ENCODE measurements around the gene LSS.

Gene LSS

DNA sequence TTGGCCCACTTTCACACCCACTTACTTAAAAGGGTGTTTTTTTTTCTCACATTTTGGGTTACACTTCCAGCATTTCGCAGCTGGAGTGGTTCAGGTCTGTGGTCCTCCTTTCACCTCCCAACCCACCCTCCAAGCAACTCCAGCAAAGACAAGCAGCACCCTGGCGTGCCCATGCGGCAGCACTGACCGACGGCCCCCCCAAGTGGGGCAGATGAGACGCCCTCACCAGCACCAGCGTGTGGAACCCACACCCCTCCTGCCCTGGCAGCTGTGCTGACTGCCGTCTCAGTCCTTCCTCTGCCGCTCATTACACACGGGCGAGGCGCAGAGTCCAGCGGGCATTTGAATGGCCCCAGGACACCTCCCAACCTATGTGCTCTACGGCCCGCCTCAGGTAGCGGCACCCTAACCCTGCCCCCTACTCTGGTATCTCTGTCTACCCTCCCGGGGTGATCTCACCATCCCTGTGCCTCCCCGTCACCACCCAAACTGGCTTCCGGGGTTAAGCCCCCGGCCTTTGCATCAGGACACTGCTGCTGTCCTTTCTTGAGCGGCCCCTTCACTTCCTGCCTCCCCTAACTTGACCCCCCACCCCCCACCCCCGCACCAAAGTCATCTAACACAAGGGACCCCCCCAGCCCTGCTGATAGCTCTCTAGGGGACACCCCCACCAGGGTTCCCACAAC is 10.9 kb downstream of the LSS start:
- DNase-seq: no peak

DNA sequence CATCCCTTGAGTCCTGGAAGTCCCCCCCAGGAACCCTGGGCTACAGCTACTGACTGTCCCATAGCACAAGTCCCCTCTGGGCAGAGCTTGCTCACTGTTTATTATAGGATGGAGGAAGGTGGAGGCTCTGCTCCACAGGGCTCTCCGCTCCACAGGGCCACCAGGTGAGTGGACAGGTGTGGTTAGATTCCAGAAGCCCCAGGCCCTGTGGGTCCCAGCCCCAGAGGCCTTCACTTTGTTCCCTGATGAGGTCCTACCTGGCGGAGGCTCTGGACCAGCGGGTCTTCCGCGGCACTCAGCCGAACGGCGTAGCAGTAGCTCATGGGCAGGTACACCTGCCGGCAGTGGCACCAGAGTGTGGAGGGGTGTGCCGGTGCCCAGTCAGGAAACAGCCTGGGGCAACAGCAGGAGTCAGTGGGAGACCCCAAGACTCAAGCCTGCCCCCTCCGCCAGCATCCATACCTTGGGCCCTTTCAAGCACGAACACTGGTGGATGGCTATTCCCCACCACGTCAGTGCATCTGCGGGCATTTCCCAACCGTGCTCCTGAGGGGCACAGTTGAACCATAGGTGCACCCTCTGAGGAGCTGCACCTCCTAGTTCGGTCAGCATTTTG is 12.3 kb downstream of the LSS start:
- DNase-seq: no peak

DNA sequence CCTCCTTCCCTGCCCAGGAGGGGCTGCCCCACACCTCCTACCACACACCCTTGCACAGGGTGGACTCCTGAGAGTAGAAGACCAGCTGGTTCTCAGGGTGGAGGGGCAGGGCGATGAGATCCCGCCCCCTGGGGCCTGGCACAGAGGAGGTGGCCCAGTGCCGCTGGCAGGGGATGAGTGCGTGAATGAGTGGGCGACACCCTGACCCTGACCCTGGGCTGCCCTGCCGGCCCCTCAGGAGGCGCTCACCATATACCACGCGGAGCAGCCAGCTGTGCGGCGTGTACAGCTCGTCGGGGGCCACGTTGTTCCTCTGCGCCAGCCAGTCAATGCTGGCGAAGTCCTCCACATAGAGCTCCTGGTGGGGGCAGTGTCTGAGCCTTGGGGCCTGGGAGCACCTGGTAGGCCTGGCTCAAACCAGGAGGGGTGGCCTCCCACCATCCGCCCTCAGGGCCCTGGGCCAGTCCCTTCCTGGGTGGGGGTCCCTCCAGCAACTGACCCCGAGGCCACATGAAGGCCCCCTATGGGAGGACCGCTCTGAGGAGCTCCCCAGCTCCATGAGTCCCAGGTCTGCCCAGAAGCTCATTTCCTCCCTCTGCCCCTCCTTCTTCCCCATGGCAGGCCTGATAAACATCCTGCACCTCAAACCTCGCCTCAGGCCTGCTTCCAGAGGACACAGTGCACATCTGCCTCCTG is 13.0 kb downstream of the LSS start:
- DNase-seq: no peak

DNA sequence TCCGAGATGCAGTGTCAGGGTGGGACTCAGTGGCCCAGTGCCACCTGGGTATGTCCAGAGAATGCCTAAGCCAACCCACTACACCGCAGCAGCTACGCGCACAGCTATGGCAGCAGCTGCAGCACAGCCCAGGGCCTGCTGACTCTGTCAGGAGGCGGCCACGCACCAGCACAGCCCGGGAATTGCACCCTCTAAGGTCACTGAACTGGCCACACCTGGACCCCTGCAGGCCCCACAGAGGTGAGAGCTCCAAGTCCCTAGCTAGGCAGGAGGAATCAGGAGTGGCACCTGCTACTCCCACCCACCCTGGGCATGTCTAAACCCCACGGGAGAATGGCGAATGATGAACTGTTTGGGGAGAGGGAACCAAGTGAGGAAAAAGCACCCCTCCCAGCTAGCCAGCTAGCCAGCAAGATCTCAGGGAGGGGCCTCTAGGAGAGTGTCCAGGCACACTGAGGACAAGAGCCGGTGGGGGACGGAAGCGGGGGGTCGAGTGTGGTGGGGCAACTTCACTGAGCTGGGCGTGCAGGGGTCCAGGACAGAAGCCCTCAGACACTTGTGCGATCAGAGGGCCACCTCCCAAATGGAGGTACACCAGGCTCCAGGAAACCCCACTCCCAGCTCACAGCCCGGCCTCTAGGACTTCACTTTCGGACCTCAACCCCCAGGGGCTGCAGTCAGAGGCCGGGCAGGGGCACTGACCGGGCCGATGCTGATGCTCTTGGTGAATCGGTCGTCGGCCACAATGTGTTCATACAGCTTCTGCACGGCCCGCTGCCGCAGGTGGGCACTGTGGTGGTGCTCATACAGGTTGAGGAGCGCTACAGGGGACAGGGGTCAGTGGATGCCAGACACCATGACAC is 13.9 kb downstream of the LSS start:
- no peak for DNase-seq

DNA sequence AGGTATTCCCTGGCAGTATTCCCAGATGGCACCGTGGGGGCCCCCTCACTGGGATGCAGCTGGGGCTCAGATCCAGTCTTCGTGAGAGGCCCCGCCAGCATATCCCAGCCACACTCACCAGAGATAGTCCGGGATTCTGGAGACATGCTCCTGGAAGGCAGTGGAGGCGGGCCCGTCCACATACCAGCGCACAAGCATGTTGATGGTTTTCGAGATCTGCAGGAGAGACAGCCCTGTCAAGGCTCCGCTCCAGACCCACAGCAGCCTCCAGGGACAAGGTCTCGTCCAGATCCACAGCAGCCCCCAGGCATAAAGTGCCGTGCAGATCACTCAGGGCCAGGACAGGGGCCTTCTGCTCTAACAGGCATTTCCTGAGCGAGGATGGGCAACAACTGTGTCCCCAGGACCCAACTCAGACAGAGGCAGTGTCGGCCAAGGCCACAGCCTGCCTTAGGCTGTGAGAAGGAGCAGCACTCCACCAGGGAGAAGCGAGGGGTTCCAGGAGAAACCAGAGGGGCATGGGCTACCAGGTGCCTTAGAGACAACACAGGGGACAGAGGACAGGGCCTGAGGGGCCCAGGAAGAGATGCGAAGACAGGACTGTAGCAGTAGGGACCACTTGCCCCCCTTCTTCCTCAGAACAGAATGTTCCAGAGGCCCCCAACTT is 14.8 kb downstream of the LSS start:
- DNase-seq: no peak

DNA sequence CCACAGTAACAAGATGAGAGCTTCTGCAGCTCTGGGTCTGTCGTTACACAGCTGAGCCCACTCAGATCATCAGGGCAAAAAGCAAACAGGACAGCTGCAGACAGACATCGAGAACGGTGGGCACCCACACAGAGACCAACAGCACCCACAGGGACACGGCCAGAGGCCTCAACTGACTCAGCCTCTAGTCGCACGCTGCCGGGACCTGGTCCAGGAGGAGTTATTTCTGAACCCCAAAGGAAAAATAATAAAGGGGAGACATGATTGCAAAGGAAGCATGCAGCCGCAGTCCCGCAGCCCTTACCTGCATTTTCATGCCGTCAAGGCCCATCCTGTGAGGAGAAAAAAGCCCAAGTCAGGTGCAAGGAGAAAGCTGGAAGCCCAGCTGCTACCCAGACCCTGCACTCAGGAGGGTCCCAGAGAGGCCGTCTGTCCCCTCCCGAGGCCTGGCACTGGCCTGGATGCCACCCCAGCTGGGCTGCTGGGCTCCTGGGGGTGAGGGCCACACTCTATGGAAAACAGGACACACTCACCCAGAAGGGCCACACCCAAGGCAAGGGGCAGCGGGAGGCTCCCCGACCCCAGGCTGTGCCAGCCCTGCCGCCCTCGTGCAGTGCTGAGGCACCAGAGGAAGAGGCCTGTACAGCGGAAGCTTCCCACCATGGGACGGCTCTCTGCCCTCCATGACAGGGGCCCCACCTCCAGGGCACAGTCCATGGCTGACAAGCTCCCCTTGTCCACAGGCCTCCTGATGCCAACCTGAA is 15.7 kb downstream of the LSS start:
- no peak for DNase-seq

DNA sequence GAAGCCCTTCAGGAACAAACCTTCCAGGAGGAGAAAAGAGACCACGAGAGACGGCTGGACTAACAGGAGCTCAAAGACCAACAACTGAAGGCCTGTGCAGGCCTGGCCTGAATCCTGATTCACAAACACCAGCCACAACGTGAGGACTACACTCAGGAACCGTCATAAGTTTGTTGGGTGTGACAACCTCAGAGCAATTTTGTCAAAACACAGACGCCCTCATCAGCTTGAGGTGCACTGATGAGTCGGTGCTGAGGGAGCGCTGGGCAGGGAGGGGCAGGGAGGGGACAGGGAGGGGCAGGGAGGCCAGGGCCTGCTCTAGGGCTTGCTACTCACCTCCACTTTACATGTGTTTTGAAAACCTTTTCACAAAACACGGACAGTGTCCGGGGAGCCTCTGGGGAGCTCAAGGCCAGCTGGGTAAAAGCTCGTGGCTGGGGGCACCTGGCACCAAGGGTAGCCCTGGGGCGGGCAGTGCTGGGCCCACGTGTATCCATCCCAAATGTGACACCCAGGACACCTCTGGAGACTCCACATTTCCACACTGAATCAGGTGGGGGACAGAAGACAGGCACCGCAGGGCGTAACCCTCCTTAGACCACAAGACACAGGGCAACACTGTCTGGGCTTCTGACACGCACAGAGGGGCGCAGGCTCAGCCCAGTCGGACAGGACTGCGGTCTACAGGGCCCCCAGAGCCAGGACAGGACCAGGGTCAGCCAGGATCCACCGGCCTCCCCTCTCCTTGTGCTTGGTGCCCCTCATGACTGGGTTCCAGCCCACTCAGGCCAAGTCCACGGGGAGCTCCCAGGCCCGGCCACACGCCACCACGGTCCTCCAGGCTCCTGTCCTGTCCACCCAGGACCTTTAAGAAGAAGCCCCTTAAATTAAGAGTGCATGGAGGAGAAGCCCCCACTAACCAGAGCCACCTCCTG is 16.5 kb downstream of the LSS start:
- no peak for DNase-seq

DNA sequence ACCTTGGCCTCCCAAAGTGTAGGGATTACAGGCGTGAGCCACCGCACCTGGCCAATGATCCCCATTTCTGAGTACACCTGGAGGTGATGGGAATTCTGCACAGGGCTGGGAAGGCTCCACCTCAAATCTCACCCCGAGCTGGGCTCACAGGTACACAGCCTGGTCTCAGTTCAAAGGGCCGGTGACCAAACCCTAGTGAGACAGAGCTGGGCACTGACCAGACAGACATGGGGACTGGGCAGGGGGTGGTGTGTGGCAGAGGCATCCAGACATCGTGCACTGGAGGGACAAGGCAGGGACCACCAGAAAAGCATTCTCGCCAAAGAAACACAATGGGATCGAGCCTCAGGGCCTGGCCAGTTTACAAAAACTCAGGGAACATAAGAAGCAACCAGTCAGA is 17.2 kb downstream of the LSS start:
- DNase-seq: no peak

DNA sequence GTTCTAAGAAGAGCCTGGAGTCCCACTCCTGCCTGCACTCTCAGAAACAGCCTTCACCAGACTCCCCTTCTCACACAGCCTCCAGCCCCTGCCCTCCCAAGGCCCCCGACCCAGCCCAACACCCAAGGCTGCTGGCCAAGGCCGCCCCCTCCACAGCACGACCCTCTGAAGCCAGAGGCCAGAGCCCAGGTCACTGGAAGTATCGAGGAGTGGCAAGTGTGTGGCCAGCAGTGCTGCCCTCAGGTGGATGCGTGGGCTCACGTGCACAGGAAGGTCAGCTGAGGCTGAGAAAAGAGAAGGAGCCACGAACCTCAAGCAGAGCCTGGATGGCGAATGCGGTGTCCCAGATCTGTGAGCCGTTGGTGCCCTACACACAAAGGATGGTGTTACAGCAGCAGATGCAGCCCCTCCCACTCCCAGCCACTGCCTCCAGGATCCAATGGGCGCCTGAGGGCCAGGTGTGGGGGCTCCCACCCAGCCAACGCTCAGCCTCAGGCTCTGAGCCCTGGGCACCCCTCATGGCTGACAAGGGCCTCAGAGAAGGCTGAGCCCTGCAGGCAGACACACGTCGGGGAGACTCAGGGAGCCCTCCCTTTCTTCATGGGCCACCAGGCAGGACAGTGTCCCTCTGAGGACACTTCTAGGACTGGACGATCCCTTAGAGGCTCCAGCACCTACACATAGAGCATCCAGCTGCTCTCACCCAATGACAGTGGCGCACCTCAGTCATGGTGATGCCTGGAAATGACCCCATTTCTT is 18.0 kb downstream of the LSS start:
- DNase-seq: no peak

DNA sequence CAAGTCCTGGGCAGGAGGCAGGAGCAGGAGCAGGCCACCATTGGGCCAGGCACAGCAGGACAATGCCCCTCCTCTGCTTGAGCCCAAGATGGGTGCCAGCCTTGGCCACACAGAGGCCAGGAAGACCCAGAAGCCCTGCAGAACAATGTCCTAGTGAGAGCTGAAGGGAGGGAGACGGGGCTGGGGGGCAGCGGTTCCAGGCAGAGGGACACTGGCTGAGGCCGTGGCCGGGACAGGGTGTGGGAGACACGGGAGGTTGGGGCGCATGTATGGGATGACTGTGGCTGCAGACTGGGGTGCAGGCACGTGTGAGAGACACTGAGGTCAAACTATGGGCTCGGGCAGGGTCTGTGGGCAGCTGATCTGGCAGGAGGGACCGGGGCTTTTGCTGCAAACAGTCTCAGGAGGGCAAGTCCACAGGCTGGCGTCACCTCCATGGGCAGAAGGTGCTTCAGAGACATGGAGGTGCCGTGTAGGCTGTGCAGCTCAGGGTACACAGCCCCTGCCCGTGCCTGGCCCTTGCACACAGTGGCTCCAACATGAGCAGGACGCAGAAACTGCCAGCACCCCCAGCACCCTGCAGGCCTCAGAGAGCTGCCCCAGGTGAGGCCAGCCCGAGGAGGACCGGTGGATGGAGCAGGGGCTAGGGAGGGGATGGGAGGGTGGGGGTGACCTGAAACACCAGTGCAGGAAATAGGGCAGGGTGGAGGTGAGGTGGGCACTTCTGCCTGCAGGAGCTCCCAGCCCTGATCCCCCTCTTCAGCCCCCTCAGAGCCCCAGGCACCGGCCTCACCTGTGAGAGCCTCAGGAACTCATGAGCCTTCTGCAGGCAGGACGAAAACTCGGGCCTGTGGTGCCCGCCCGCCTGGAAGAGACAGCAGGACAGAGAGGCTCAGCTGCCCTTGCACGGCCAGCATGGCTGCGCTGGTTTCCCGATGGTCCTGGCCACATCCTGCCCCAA is 19.5 kb downstream of the LSS start:
- no peak for DNase-seq

DNA sequence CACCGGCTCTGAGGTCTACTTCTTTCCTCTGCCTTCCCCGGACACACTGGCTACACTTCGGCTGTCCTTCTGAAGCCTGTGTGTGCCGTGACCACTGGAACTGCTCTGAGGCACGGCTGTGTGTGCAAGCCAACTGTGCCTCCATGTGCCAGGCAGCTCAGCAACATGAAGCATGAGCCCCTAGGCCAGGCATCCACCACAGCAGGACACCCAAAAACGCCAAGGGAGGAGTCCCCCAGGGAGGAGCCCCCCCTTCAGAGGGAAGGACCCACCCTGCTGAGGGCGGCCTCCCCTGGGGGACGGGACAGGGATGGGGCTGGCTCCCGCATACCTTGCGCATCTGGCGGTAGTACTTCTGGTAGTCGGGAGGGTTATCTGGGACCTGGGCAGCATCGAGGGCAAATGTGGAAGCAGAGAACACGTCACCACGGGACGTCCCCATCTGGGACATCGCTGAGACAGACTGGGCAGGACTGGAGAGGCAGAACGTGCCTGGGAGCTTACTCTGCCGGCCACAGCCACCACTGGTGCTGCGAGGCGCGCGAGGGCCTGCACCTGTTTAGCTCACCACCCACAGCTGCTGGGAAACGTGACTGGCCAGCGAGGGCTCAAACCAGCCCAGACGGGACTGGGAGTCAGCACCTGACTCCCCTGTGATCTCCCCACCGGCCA is 20.5 kb downstream of the LSS start:
- DNase-seq: no peak

DNA sequence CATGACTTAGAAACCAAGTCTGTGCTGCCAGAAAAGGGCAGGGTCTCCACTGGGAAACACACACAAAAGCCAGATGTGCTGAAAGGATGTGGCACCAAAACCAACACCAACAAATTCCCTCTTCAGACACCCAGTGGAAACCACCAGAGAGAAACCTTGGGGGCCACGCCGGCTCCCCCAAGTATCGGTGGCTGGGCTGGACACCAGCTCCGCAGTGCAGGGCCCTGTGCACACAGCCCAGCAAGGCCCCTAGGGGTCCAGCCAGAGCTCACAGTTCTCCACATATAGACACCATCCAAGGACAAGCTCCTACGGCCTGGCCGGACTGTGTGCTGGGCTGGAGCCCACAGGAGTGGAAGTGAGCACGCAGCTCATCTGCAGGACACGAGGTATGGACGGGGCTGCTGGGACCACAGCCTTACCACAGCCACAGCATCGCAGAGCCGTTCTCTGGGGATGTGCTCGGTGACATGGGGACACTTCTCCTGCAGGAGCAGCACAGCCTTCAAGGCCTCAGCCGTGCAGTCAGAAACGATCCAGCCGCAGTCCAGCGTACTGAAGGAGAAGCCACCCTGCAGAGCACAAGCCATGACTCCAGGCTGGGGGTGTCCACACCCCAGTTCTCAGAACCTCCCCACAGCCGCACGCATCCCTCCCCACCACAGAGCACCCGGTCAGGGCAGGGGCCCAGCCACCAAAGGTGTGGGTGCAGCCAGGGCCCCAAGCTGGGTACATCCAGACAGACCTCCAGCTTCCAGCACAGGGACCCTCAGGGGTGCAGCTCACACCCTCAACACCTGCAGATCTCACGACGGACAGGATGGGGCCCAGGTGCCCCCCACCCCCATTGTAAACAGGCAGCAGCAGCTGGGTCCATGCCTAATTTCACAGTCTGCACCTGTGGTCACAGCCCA is 21.3 kb downstream of the LSS start:
- no peak for DNase-seq

DNA sequence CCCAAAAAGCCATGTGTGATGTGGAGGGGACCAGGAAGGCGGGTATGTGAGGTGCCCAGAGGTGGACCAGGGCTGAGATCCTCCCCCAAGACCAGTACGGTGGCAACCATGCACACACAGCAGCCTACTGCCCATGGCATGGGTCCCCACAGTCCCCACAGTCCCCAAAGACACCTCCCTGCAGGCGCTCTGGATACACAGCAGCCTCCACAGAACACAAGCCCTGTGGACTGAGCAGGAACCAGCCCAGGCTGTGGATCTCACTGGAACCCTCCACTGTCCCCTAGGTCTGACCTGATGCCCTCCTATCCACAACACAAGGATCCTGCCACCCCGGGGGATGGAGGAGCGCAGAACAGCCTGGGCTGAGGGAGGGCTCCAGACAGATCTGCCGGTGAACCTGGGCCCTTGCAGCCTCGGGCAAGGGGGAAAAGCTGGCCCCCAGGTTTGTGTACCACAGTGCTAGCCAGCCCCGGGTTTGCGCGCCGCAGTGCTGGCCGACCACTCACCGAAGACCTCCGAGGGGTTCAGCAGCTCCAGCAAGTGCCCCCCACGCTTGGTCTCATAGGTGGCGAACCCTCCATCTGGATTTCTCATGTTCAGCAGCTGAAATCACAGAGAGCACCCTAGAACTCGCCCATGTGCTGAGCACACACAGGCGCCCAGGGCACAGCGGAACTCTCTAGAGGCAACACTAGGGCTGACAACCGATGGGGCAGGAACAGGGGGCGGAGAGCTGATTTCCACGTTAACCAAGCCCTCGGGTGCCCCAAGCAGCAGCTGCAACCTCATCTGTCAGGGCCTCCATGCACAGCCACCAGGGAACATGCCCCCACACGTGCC is 22.2 kb downstream of the LSS start:
- no peak for DNase-seq

DNA sequence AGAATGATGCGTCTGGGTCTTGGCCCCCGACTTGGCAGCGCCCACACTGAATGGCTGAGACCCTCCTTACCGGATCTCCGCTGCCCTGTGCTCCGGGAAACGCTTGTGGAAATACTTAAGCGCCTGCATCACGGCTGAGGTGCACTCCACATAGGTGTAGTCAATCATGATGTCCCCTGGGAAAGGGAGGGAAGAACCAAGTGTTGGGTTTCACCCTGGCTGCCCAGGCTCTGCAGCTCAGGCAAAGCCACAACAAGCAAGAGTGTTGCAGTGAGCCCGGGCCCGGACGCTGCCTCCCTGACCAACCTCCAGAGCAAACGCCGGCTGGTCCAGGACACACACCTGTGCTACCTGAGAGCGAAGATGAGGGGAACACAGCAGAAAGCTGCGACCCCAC is 22.8 kb downstream of the LSS start:
- DNase-seq: no peak

DNA sequence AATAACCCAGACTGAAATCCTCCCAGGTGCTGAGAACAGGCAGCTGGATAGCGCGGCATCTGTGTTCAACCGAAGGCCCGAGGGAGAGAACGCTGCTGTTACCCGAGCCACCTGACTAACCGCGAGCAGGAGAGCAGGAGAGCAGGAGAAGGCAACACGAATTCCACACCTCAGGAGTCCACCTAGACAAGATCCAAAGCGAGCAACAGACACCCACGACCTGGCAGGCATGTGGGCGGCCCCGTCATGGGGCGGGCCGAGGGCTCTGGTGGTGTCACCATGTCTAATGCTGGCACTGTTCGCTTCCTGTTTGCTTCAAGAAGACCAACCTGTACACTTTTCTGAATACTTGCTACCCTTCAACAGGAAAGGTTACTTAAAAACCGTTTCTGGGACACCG is 23.4 kb downstream of the LSS start:
- no peak for DNase-seq

DNA sequence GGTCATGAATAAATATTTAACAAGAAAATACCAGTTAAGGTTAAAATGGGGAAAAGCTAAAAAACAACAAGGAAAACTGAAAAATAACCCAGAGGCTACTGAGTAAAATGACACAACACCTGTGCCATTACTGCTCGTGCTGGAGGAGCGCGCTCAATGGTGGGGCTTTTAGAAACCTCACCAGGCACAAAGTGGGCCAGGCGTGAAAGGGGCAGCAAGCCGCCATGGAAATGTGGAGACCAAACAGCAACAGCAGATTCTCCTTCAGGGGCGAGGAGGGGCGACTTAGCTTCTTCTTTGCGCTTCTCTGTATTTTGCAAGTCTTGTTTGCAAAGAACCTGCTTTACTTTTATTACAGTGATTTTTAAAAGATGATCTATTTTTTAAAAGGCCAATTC is 25.4 kb downstream of the LSS start:
- no peak for DNase-seq

Data from NCI-H1417 treated with DMSO at 0.1 percent for 48 hours (cell line).